Measurements from ENCODE around the gene IGF2R.

DNA sequence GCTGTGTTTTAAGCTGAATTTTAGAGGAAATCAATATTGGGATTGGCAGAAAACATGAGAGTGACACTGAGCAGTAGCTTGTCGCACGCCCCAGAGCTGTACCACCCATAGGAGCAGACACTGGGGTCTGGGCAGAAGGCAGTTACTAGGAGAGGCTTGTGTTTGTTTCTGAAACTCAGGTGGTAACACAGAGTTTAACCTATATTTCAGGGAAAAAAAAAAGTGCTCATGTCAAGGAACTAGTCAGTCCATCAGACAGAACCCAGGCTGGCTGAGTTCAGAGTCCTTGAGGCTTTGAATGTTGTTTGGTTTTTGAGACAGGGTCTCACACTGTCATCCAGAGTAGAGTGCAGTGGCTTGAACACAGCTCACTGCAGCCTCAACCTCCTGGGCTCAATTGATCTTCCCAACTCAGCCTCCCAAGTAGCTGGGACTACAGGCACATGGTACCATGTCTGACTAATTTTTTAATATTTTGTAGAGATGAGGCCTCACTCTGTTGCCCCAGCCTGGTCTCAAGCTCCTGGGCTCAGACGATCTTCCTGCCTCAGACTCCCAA is 159.3 kb downstream of the IGF2R start:
- TF ChIP-seq, protein P1, sequence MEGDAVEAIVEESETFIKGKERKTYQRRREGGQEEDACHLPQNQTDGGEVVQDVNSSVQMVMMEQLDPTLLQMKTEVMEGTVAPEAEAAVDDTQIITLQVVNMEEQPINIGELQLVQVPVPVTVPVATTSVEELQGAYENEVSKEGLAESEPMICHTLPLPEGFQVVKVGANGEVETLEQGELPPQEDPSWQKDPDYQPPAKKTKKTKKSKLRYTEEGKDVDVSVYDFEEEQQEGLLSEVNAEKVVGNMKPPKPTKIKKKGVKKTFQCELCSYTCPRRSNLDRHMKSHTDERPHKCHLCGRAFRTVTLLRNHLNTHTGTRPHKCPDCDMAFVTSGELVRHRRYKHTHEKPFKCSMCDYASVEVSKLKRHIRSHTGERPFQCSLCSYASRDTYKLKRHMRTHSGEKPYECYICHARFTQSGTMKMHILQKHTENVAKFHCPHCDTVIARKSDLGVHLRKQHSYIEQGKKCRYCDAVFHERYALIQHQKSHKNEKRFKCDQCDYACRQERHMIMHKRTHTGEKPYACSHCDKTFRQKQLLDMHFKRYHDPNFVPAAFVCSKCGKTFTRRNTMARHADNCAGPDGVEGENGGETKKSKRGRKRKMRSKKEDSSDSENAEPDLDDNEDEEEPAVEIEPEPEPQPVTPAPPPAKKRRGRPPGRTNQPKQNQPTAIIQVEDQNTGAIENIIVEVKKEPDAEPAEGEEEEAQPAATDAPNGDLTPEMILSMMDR (optimal IDR thresholded peaks at IDR 0.05 in 1 of 3, IDR thresholded peaks at IDR 0.05 in 1 of 3, conservative IDR thresholded peaks at IDR 0.05 in 1 of 3; ENCODE audit: extremely low read depth in 1 of 3, insufficient read depth in 2 of 3, low read length in 3 of 3) = no peak
- no peak for TF ChIP-seq EZH2 (IDR thresholded peaks at IDR 0.05; ENCODE audit: low read length)

Measured in keratinocyte (primary cell).